Psoas muscle (tissue), 8 donors: ENCODE measurements around the gene KCNIP3. TPM values are rescaled to one million over a fixed set of nuclear protein-coding genes. Genes with fewer than 3 reads are reported as not detected.

ENCODE experiments used
- ATAC-seq, 4 donors: fragments of 200-7000 bp; cut with Tn5 transposase; one replicate each; pipeline ENCODE4 v1.9.1; 2020; ENCODE audit warnings: moderate library complexity in 3 of 4, mild to moderate bottlenecking in 2 of 4
- DNase-seq, 2 donors: peaks; one replicate each; pipeline ENCODE4 v3.0.0-alpha.2; 2020
- H3K27ac ChIP-seq: fragments of 200-600 bp; one replicate; pipeline ENCODE4 v1.8.0; 2022
- H3K27me3 ChIP-seq, 3 donors: fragments of 200-600 bp in 1 of 3; one replicate each; pipeline versions ENCODE4 v1.6.1 to v1.8.0; 2013 to 2022; ENCODE audit warnings: low read length in 2 of 3, mild to moderate bottlenecking in 2 of 3, moderate library complexity in 1 of 3; ENCODE audit not compliant: insufficient read depth in 3 of 3
- H3K36me3 ChIP-seq, 2 donors: fragments of 200-600 bp in 1 of 2; one replicate each; pipeline versions ENCODE4 v1.6.1 to v1.8.0; 2013 to 2022; ENCODE audit warnings: low read depth in 1 of 2, mild to moderate bottlenecking in 1 of 2, moderate library complexity in 1 of 2; ENCODE audit not compliant: insufficient read depth in 1 of 2
- H3K4me1 ChIP-seq: fragments of 200-600 bp; one replicate; pipeline ENCODE4 v1.8.0; 2022
- H3K4me3 ChIP-seq: fragments of 200-600 bp; one replicate; pipeline ENCODE4 v1.8.0; 2022; ENCODE audit warnings: mild to moderate bottlenecking
- H3K9me3 ChIP-seq: fragments of 200-600 bp; one replicate; pipeline ENCODE4 v1.8.0; 2022
- WGBS, 3 donors: extraction: QIAGEN DNeasy Blood & Tissue Kit; methylation state at CpG; one replicate each; pipeline versions ENCODE4 v1.1.6 to v1.1.7; 2013; 5-methylcytosine and 5-hydroxymethylcytosine counted together
- intact Hi-C, 2 donors: fragments of 100-400 bp; cut with DNase I; formaldehyde crosslinking; loops; one replicate each; pipeline versions ENCODE4 v1.11.0 to v1.14.2; 2022
- polyA plus RNA-seq, 3 donors: library from polyadenylated mRNA; stranded (reverse); fragments of 200-250 nt; gene quantifications; one replicate each; pipeline ENCODE4 v1.2.3, GENCODE V29; 2013
- total RNA-seq, 4 donors: library from RNA; stranded (reverse); fragmentation: NEBNext Ultra II Directional in 2 of 4; extraction: Animal tissue kit (Norgen Biotek cat#: 25700) in 2 of 4; gene quantifications; one replicate each; pipeline versions ENCODE4 v1.2.1 to v1.2.4, GENCODE V29; 2021 to 2023
- TF ChIP-seq, protein P1 (sequence below): fragments of 200-600 bp; IDR thresholded peaks from one replicate; pipeline ENCODE4 v1.8.0; 2022; ENCODE audit warnings: antibody characterized with exemption
- donor health status: healthy with polysubstance abuse.
- donor health status: DM: no; HTN: no; CAD: no; lungs with moderate emphysema.
- donor health status: Bipolar disorder and iron deficiency.
- donor health status: healthy.
- donor health status: DM: yes; HTN: yes; CAD: no.
- donor health status: DM: no; HTN: no; CAD: no.
- donor health status: DM: no; HTN: no; CAD: no.
- donor health status: DM: yes; HTN: yes; CAD: no.

The KCNIP3 gene
- total and polyA plus RNA-seq, 7 donors, result 0.93 to 2.0 (median 1.3) TPM

DNA sequence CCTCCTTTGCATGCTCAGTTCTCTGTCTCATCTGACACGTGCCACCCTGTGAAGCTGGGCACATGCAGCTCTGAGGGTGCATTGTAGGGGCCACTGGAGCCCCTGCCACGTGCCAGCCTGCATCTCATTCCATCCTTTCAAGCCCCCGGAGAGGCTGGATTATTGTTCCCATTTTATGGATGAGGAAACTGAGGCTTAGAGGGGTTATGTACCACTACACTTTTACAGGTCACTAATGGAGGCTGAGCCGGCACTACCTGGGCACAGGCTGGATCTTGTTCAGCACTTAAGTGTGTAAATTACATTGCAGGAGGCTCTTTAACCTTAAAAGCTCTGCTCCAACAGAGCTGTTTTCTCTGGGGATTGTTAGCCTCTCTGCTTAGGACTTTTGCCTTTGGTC is 47.5 kb downstream of the KCNIP3 start:
- peaks cover 0 to 28% (median 0%) of the 10 kb centered on the region in 3 donors for H3K27me3 ChIP-seq
- H3K27ac ChIP-seq, result no peak overlapping the region
- no peaks in the 10 kb centered on the region for H3K9me3 ChIP-seq
- no peak overlapping the region for H3K4me3 ChIP-seq
- no peak for ATAC-seq
- peaks cover 6% of the 10 kb centered on the region for H3K4me1 ChIP-seq
- 90 to 96% (median 90%) methylated on average over 4 of the region's 4 CpGs for WGBS, 3 donors
- DNase-seq, result peak in 1 of 2 donors; percentile 3
- H3K36me3 ChIP-seq, result no peaks in the 10 kb centered on the region
- intact Hi-C loops, result loop anchor here in 1 of 2 donors (5.0 kb wide), 2 partner anchors 43 to 58 kb away; partner anchors contain the start of gene FAHD2A
- TF ChIP-seq, protein P1, sequence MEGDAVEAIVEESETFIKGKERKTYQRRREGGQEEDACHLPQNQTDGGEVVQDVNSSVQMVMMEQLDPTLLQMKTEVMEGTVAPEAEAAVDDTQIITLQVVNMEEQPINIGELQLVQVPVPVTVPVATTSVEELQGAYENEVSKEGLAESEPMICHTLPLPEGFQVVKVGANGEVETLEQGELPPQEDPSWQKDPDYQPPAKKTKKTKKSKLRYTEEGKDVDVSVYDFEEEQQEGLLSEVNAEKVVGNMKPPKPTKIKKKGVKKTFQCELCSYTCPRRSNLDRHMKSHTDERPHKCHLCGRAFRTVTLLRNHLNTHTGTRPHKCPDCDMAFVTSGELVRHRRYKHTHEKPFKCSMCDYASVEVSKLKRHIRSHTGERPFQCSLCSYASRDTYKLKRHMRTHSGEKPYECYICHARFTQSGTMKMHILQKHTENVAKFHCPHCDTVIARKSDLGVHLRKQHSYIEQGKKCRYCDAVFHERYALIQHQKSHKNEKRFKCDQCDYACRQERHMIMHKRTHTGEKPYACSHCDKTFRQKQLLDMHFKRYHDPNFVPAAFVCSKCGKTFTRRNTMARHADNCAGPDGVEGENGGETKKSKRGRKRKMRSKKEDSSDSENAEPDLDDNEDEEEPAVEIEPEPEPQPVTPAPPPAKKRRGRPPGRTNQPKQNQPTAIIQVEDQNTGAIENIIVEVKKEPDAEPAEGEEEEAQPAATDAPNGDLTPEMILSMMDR, result no peak

DNA sequence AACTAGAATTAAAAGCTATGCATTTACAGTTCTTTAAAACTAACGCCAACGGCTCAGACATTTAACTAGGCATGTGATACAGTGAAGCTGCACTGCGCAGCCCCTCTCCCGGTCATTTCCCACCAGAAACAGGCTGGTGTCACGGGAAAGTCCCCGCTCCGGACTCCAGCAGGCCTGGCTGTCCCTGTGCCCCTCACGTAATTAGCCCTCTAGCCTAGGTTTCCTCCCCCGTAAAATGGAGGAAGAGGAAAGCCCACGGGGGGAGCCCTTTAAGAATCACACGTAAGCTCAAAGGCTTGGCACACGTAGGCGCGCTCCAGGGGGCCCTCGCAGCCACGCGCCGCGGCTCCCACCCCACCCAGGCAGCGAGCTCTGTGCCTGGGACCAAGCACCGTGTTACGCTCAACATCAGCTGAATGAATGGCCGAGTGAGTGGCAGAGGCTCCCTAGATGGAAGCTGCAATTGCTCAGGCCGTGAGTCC is 48.0 kb downstream of the KCNIP3 start:
- 13 to 22% (median 14%) methylated on average over 24 of the region's 24 CpGs for WGBS, 3 donors
- H3K27ac ChIP-seq, result no peak overlapping the region
- ATAC-seq (peak in 1 of 4 donors; percentile 5), DNase-seq (peak in 1 of 2 donors; percentile 29)
- H3K27me3 ChIP-seq, result peaks cover 0 to 28% (median 0%) of the 10 kb centered on the region in 3 donors
- H3K4me1 ChIP-seq, result peaks cover 6% of the 10 kb centered on the region
- intact Hi-C loops, result loop anchor here in 1 of 2 donors (5.0 kb wide), 2 partner anchors 42 to 57 kb away; partner anchors contain the start of gene FAHD2A
- TF ChIP-seq, protein P1, result no peak
- H3K36me3 ChIP-seq, result no peaks in the 10 kb centered on the region
- H3K9me3 ChIP-seq, result no peaks in the 10 kb centered on the region
- H3K4me3 ChIP-seq, result peak overlapping the region; percentile 80

DNA sequence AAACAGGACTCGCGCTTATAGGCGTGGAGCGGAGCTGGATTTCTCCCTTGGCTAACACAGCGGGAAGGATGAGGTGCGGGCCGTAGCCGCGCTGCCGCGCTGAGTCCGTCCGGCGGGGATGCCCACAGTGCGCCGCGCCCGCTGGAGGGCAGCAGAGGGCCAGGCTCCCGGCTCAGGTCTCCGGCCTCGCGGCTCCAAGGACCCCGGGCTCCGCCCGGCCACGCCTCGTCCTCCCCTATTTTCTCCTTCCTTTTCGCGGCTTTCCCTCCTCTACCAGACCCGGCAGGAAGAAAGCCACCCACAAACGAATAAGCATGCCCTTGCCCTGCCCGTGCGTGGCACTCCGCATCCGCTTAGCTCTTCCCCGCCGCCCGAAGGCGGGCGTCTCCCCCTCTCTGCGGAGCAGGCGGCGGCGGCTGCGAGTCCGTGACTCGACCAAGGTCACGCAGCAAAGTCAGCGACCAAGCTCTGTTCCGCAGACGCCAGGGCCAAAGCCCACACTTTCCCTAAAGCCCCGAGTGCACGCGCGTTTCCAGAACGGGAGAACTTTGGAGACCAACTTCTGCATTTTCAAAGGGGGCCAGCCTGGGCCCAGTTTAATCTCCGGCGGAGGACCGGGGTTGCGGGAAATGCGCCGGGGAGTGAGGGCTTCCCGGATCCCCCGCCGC is 48.5 kb downstream of the KCNIP3 start:
- TF ChIP-seq, protein P1, result peak; percentile 89
- no peaks in the 10 kb centered on the region for H3K9me3 ChIP-seq
- intact Hi-C loops, result loop anchor here in 1 of 2 donors (5.0 kb wide), 2 partner anchors 42 to 57 kb away; partner anchors contain the start of gene FAHD2A
- peaks cover 0 to 28% (median 0%) of the 10 kb centered on the region in 3 donors for H3K27me3 ChIP-seq
- DNase-seq (peak; percentile 87 to 90), ATAC-seq (peak; percentile 91 to 97 (median 94))
- H3K36me3 ChIP-seq, result no peaks in the 10 kb centered on the region
- H3K4me1 ChIP-seq, result peaks cover 6% of the 10 kb centered on the region
- 1% methylated on average over 61 to 65 of the region's 65 CpGs for WGBS, 3 donors
- no peak overlapping the region for H3K27ac ChIP-seq
- peak overlapping the region; percentile 80 for H3K4me3 ChIP-seq

DNA sequence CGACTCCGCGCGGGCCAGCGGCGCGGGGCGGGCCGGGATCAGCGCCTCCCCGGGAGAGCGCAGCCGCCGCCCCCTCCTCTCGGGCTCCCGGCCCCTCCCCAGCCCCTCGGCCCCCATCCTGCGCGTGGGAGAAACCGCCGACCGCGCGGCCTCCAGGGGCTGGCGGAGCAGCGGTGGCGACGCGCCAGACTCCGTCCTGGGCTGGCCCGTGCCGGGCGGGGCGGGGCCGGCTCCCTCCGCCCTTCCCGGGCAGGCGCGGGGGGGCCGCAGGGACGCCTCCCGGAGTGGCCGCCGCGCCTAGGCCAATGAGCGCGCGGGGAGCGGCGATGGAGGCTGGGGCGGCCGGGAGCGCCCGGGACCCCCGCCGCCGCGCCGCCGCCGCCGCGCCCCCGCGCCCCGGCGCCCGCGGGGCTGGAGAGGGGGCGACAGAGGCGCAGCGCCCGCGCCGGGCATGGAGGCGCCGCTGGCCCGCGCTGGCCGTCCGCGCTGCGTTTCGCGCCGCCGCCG is 49.1 kb downstream of the KCNIP3 start:
- WGBS, 3 donors, result 1% methylated on average over 23 to 72 of the region's 88 CpGs
- H3K9me3 ChIP-seq, result no peaks in the 10 kb centered on the region
- peaks cover 0 to 28% (median 0%) of the 10 kb centered on the region in 3 donors for H3K27me3 ChIP-seq
- TF ChIP-seq, protein P1, result no peak
- peak overlapping the region; percentile 80 for H3K4me3 ChIP-seq
- ATAC-seq (peak; percentile 73 to 82 (median 80)), DNase-seq (peak; percentile 70 to 80)
- H3K36me3 ChIP-seq, result no peaks in the 10 kb centered on the region
- peaks cover 6% of the 10 kb centered on the region for H3K4me1 ChIP-seq
- H3K27ac ChIP-seq, result no peak overlapping the region
- intact Hi-C loops, result loop anchor here in 1 of 2 donors (5.0 kb wide), 2 partner anchors 41 to 56 kb away; partner anchors contain the start of gene FAHD2A
